K562 (cell line): ENCODE results near the gene NT5E.

ENCODE experiments used
- AFF1 ChIP-seq, 2 experiments: fragments of 450-650 bp; IDR thresholded peaks; 2 replicates each; pipeline ENCODE4 v1.6.1; 2018; ENCODE audit warnings: mild to moderate bottlenecking in 2 of 2, low read depth in 1 of 2; ENCODE audit not compliant: partially characterized antibody in 2 of 2
- ATF2 ChIP-seq: sonication (generic); formaldehyde crosslinking; IDR thresholded peaks from 2 replicates; pipeline ENCODE4 v1.8.1; 2022; ENCODE audit warnings: missing genetic modification reagents
- BHLHE40 ChIP-seq: IDR thresholded peaks from 2 replicates; pipeline ENCODE4 v1.6.1; 2011; ENCODE audit warnings: low read length, improper control_type of control experiment
- CREM ChIP-seq: IDR thresholded peaks from 2 replicates; pipeline ENCODE4 v1.6.1; 2014; ENCODE audit warnings: antibody characterized with exemption, low read depth
- CTCF ChIP-seq, 3 experiments: IDR thresholded peaks in 2 of 3; conservative IDR thresholded peaks in 1 of 3; 2 replicates each; pipeline ENCODE4 v1.5.1; 2011 to 2012; ENCODE audit warnings: low read length in 3 of 3, mild to moderate bottlenecking in 3 of 3, control low read depth in 2 of 3, improper control_type of control experiment in 1 of 3, inconsistent platforms in 1 of 3, low read depth in 1 of 3, mixed read lengths in 1 of 3, moderate library complexity in 1 of 3; ENCODE audit not compliant: insufficient read depth in 2 of 3
- FOXJ3 ChIP-seq: sonication (generic); formaldehyde crosslinking; IDR thresholded peaks from 2 replicates; pipeline ENCODE4 v1.4.0; 2020; ENCODE audit warnings: mild to moderate bottlenecking, missing genetic modification reagents
- PBX2 ChIP-seq, 2 experiments: IDR thresholded peaks in 1 of 2; conservative IDR thresholded peaks in 1 of 2; 2 replicates each; pipeline ENCODE4 v1.6.1; 2016; ENCODE audit warnings: low read depth in 2 of 2, mild to moderate bottlenecking in 1 of 2, missing compliant biosample characterization in 1 of 2, missing genetic modification characterization in 1 of 2, moderate library complexity in 1 of 2
- TCF7L2 ChIP-seq: fragments of 150-350 bp; IDR thresholded peaks from 2 replicates; pipeline ENCODE4 v1.6.1; 2016; ENCODE audit warnings: low read depth, mild to moderate bottlenecking, low read length, moderate library complexity
- ZBTB11 ChIP-seq, 3 experiments: fragments of 200-800 bp in 1 of 3; fragments of 250-450 bp in 1 of 3; fragments of 450-650 bp in 1 of 3; sonication (Bioruptor Pico) in 1 of 3; sonication (Bioruptor generic) in 1 of 3; formaldehyde crosslinking in 1 of 3; IDR thresholded peaks; 2 replicates each; pipeline versions ENCODE4 v1.6.1 to v1.8.0; 2016 to 2022; ENCODE audit warnings: mild to moderate bottlenecking in 2 of 3, missing genetic modification characterization in 2 of 3, missing compliant biosample characterization in 1 of 3, moderate library complexity in 1 of 3

GRCh38 chr6:85429346-85429745 lies 20.5 kb upstream of the NT5E start:
- TF ChIP-seq PBX2 (CRISPR knock-in tag; IDR thresholded peaks at IDR 0.05; ENCODE audit: low read depth), result no peak
- TF ChIP-seq PBX2 (tag; conservative IDR thresholded peaks at IDR 0.05; ENCODE audit: low read depth), result no peak
- no peak for TF ChIP-seq FOXJ3 (CRISPR knock-in tag)
- no peak for TF ChIP-seq ATF2
- TF ChIP-seq ZBTB11 (CRISPR knock-in tag; IDR thresholded peaks at IDR 0.05), result no peak
- TF ChIP-seq CTCF (IDR thresholded peaks at IDR 0.05 in 2 of 3, conservative IDR thresholded peaks at IDR 0.05 in 1 of 3; ENCODE audit: insufficient read depth in 2 of 3, low read depth in 1 of 3, low read length in 3 of 3), result no peak
- no peak for TF ChIP-seq TCF7L2
- no peak for TF ChIP-seq CREM
- TF ChIP-seq BHLHE40, result no peak
- no peak for TF ChIP-seq AFF1 (IDR thresholded peaks at IDR 0.05; ENCODE audit: low read depth in 1 of 2, partially characterized antibody in 2 of 2)
